ENCODE results near the gene ISY1.
"Not testable (repeated sequence)": the region's sequence is repeated elsewhere in the genome, so short reads cannot be mapped to it uniquely, and the experiment has no call there.

Gene ISY1

GRCh38 chr3:129166579-129167332 is 5.9 kb upstream of the ISY1 start:
- DNase-seq (ENCODE audit: low read depth), result no peak

- not testable (repeated sequence) for DNase-seq (ENCODE audit: low read depth)
Observed at GRCh38 chr3:129165594-129165993, 4.7 kb upstream of the ISY1 start.

GRCh38 chr3:129164500-129164899 is 3.6 kb upstream of the ISY1 start:
- DNase-seq (ENCODE audit: low read depth), result no peak

GRCh38 chr3:129162729-129163579 is 2.1 kb upstream of the ISY1 start:
- no peak for DNase-seq (ENCODE audit: low read depth)

- DNase-seq (ENCODE audit: low read depth), result no peak
Observed at GRCh38 chr3:129161860-129162271, 1.0 kb upstream of the ISY1 start.

GRCh38 chr3:129144786-129145185 is 16.1 kb downstream of the ISY1 start:
- no peak for DNase-seq (ENCODE audit: low read depth)

- not testable (repeated sequence) for DNase-seq (ENCODE audit: low read depth)
Observed at GRCh38 chr3:129141011-129141410, 19.9 kb downstream of the ISY1 start.

- DNase-seq (ENCODE audit: low read depth), result no peak
Observed at GRCh38 chr3:129139911-129140310, 21.0 kb downstream of the ISY1 start.

GRCh38 chr3:129136275-129136674 is 24.6 kb downstream of the ISY1 start:
- not testable (repeated sequence) for DNase-seq (ENCODE audit: low read depth)

- DNase-seq (ENCODE audit: low read depth), result no peak
Observed at GRCh38 chr3:129132097-129132866, 28.6 kb downstream of the ISY1 start.

- DNase-seq (ENCODE audit: low read depth), result no peak
Observed at GRCh38 chr3:129131465-129132088, 29.3 kb downstream of the ISY1 start.

GRCh38 chr3:129130291-129130813 is 30.5 kb downstream of the ISY1 start:
- no peak for DNase-seq (ENCODE audit: low read depth)

- DNase-seq (ENCODE audit: low read depth), result no peak
Observed at GRCh38 chr3:129128357-129129155, 32.3 kb downstream of the ISY1 start.

GRCh38 chr3:129126726-129127280 is 34.1 kb downstream of the ISY1 start:
- DNase-seq (ENCODE audit: low read depth), result no peak

- no peak for DNase-seq (ENCODE audit: low read depth)
Observed at GRCh38 chr3:129123314-129124060, 37.4 kb downstream of the ISY1 start.

- no peak for DNase-seq (ENCODE audit: low read depth)
Observed at GRCh38 chr3:129122412-129123011, 38.4 kb downstream of the ISY1 start.

GRCh38 chr3:129121792-129122411 is 39.0 kb downstream of the ISY1 start, which contains the start of gene RAB43:
TSS of gene RAB43 (minus strand) at chr3:129121804. CDS start at chr3:129121489, 315 bp downstream.
- peak; percentile 55 for DNase-seq (ENCODE audit: low read depth)

GRCh38 chr3:129121016-129121791 is 39.7 kb downstream of the ISY1 start:
- DNase-seq (ENCODE audit: low read depth), result no peak
